HG03565 (cell line): ENCODE results near the gene D2HGDH.
"Not testable (repeated sequence)": the region's sequence is repeated elsewhere in the genome, so short reads cannot be mapped to it uniquely, and the experiment has no call there.

Experiments used
- ATAC-seq: cut with Tn5 transposase; IDR thresholded peaks from one replicate; pipeline ENCODE4 v1.9.1; 2021; ENCODE audit warnings: mild to moderate bottlenecking, moderate library complexity; ENCODE audit not compliant: unreplicated experiment

The D2HGDH gene

DNA sequence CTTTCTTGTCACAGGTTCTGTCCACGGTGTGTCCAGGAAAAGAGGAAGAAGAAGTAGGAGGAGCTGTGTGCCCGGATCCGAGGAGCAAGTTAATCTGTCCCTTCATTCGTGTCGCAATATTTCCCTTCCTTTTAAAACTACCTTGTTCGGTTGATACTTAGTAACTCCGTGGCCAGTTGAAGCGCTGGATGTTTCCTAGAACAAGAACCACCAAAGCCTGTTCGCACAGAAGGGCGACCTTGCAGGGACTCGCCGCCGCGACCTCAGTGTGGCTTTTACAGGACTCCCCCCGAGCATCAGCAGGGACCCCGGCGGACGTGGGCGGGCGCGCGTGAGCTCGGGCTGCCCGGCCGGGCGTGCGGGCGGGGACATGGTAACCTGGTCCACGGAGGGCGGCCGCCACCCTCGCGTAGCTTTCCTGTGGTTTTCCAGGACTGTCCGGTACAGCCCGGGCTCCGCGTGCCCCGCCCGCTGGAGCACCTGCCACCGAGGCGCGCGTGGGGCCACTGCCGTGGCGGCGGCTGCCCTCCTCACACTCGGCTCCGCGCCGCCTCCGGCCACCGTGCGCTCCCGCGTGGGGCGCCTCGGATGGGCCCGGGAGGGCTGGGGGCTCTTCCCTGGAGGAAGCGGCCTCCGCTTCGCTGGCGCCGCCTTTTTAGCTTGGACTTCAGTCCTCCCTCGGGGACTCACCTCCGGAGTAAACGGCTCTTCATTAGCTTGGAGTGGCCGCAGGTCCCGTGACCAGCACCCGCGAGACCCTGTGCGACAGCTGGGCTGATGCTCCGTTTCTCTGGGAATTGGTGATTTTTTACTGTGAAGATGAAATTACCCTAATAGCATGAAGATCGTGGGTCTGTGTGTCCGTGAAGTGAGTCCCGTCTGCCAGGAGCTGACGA lies 9.2 kb upstream of the D2HGDH start:
- no peak for ATAC-seq

- ATAC-seq, result no peak
Observed at GRCh38 chr2:241726459-241726858, 8.0 kb upstream of the D2HGDH start.

DNA sequence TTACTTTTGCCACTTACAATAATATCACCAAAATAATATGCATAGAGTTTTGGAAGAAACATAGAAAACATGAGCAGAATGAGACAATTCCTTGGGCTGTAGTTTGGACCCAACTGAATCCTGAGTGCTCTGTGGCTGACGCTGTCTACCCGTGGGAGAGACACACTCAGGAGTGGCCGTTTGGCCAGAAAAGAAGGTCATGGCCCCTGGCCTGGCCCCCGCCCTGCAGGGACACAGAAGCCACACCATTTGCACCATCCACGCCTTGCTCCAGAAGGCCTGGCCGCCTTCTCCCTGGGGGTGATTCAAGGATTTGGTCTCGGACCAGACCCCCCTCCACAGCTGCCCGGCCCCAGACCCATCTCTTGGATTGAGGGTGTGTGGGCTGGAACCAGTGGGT lies 6.4 kb upstream of the D2HGDH start:
- ATAC-seq, result no peak

- ATAC-seq, result no peak
Observed at GRCh38 chr2:241728627-241729026, 5.8 kb upstream of the D2HGDH start.

- no peak for ATAC-seq
Observed at GRCh38 chr2:241729868-241730267, 4.6 kb upstream of the D2HGDH start.

DNA sequence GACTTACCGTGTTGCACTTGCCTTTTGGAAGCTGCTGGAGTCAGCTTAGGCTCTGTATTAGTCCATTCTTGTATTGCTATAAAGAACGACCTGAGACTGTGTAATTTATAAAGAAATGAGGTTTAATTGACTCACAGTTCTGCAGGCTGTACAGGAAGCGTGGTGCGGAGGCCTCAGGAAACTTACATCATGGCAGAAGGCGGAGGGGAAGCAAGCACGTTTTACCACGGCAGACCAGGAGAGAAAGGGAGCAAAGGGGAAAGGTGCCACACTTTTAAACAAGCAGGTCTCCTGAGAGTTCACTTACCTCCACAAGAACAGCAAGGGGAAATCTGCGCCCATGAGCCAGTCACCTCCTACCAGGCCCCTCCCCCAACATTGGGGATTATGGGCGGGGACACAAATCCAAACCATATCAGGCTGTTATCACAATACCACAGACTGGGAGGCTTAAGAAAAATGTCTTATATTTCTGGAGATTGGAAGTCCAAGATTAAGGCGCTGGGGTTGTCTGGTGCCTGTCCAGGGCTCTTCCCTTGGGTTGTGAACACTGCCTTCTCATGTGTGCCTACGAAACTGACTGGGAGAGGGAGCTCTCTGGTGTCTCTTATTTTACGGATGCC lies 3.6 kb upstream of the D2HGDH start:
- ATAC-seq, result no peak

GRCh38 chr2:241732513-241733186 lies 1.8 kb upstream of the D2HGDH start:
- ATAC-seq, result not testable (repeated sequence)

GRCh38 chr2:241733391-241734207 lies 831 bp upstream of the D2HGDH start:
- ATAC-seq, result no peak

DNA sequence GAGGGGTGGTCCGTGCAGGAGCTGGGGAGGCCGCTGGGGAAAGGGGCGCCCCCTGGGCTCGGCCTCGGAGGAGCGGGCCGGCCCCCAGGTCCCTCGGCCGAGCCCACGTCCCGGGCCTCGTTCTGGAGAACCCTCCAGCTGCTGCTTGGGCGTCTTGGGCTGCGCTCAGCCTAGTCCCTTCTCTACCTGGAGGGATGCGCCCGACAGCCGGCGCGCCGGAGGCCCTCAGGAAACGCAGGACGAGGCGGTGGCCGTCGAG lies 293 bp upstream of the D2HGDH start:
- ATAC-seq, result peak; percentile 10

GRCh38 chr2:241736111-241736510 lies 1.7 kb downstream of the D2HGDH start:
- no peak for ATAC-seq

DNA sequence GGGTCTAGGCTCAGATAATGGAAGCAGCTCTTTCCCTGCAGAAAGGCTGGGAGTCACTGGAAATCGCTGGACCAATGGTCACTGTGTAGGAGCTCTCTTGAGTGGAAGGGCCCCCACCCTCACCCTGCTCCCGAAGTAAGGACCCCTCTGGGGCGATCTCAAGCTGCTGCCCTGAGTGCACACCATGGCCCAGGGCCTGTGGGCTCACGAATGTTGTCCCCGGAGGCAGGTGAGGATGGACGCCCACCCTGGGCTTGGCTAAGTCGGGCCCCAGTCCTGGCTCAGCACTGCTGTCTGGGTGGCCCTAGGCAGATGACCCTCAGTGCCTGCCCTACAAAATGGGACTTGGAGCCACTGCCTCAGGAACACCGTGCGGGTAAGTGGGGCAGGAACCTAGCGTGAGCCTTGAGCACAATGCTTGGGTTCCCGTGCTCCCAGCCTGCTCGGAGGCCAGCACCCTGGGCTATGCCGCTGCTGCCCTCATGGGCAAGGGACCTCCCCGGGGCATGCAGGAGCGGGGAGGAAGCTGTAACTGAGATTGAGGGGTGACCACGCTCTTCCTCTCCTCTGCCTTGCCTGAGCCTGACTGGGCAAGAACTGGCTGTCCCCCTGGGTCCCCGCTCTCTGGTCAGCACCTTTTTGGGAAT lies 3.7 kb downstream of the D2HGDH start:
- ATAC-seq, result no peak

DNA sequence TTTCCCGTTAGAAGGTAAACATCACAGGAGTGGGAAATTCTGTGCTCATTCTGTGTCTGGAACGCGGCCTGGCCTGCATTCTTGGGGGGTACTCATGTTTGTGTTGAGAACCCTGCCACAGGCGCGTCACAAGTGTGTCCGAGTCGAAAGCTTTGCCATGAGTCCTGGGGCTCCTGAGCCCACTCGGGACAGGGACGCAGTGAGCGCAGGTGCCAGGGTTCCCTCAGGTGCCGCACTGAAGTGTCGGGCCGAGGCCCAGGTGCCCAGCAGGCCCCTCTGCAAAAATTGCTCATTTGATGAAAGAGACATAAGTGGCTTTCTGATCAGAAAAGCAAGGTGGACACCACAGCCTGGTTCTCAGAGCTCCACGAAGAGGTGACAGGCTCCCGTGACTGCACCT lies 4.7 kb downstream of the D2HGDH start:
- no peak for ATAC-seq

DNA sequence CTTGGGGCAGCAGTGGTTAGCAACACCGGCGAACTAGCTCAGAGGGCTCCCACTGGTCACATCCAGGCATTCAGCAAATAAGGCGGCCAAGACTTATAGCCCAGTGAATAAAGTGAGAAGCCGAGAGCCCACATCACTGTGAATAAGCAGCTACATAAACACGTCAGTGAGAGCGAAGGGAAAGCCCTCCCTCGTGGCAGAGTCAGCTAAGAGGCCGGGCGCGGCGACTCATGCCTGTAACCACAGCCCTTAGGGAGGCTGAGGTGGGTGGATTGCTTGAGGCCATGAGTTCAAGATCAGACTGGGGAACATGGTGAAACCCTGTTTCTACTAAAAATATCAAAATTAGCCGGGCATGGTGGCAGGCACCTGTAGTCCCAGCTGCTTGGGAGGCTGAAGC lies 5.2 kb downstream of the D2HGDH start:
- no peak for ATAC-seq

DNA sequence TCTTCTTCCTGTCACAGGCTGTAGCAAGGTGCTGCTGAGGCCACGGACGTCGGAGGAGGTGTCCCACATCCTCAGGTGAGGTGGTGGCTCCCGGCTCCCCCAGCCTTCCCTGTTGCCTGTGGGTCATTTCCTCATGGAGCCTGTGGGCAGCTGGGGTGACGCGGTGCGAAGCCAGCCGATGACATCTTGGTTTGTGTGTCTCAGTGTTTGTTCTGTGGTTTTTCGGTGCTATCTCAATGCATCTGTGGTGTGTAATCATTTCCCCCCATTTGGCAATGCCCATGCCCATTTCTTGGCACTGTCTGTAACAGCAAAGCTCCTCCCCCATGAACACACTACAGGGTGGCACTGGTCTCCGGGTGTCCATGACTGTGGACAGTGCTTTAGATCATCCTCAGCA lies 6.6 kb downstream of the D2HGDH start:
- no peak for ATAC-seq

DNA sequence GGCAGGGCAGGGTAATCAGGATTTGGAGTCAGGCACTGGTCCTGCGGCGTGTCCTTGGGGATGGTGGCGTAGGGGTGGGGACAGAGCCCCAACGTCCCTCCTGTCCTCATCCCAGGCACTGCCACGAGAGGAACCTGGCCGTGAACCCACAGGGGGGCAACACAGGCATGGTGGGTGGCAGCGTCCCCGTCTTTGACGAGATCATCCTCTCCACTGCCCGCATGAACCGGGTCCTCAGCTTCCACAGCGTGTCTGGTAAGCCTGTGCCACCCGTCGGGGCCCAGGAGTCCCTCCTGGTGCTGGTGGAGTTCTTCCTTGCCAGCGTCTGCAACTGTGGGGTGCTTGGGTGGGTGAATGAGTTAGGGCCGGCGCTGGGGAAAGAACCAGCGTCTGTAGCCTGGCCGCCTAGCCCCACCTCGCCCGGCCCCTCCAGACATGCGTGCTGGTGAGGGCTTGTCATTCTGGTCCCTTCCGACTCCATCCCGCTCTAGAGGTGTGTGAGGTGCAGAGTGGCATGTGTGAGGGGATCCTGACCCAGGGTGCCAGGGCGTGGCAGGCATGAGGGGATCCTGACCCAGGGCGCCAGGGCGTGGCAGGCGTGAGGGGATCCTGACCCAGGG lies 8.0 kb downstream of the D2HGDH start:
- no peak for ATAC-seq

DNA sequence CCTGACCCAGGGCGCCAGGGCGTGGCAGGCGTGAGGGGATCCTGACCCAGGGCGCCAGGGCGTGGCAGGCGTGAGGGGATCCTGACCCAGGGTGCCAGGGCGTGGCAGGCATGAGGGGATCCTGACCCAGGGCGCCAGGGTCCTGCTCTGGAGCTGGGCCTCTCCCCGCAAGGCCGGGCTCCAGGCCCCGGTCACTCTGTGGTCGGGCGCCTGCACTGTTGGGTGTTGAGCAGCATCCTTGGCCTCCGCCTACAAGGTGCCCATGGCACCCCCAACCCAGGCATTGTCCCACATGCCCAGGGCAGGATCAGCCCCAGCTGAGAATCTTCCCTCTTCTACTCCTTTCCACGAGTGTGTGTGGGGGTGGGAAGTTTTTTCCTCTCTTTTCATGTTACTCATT lies 8.6 kb downstream of the D2HGDH start:
- not testable (repeated sequence) for ATAC-seq

DNA sequence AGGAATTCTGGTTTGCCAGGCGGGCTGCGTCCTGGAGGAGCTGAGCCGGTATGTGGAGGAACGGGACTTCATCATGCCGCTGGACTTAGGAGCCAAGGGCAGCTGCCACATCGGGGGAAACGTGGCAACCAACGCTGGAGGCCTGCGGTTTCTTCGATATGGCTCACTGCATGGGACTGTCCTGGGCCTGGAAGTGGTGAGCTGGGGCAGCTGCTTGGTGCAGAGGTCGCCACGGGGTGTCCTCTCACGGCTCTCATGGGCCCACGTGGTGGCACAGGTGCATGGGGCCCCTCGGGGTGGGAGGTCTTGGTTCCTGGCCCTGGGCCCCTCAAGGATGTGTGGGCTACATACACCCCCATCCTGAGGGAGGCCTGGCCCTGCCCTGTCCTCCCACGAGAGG lies 9.2 kb downstream of the D2HGDH start:
- no peak for ATAC-seq

DNA sequence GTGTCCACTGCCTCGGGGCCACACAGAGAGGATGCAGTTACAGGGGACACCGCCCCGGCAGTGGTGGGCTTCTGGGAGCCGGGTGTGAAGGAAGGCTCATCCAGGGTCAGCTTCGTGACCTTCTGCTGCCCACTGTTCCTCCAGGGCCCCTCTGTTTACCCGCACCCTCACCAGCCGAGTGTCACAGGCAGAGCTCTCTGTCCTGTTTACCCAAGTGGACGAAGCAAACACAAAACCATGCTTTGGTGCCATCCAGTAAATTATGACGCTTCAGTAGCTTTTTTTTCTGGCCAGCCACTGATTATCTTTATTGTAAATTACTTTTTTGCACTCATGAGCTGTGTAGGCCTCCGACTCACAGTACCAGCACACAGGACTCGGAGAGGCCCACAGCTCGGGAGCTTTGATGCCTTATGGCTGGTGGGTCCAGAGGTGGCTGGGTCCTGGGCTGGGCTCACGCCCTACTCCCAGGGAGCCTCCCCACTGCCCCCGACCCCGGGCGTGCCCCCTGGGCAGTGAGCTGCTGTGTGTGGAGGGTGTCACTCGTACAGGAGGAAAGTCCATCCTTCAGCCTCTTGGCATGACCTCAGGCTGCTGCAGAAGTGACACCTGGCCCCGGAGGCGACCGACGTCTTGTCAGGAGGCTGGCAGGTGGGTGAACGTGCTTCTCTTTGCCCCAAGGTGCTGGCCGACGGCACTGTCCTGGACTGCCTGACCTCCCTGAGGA lies 9.8 kb downstream of the D2HGDH start:
- no peak for ATAC-seq

DNA sequence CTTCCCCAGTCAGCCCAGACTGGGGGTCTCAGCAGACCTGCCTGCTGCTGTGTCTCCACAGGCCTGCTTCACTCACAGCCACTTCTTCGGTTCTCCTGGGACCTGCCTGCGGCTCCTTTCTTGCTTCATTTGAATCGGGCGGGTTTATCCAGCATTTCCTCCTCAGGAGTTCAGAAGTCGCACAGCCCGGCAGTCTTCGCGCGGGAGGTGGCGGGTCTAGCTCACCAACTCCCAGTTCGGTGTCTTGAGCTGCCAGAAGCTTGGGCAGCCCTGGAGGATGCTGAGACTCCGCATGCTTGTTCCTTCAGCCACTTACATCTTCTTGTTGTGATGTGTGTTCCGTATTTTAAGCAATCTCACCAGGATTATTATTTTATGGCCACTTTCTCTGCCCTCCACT lies 10.8 kb downstream of the D2HGDH start:
- no peak for ATAC-seq

- ATAC-seq, result no peak
Observed at GRCh38 chr2:241746084-241746483, 11.7 kb downstream of the D2HGDH start.
